ENCODE measurements around the gene DOCK1. TPM values are rescaled to one million over a fixed set of nuclear protein-coding genes. Genes with fewer than 3 reads are reported as not detected.

Gene DOCK1
- total RNA-seq, 3 donors from 2014 or later, result 0.11 to 0.15 (median 0.14) TPM

- H3K27me3 Mint-ChIP-seq (ENCODE audit: low read depth), result peaks cover 23% of the 10 kb centered on the region
- peaks cover 2% of the 10 kb centered on the region for H3K4me1 Mint-ChIP-seq (ENCODE audit: low read depth)
- no peaks in the 10 kb centered on the region for H3K9me3 Mint-ChIP-seq
- H3K4me3 Mint-ChIP-seq, result no peak overlapping the region
- no peaks in the 10 kb centered on the region for H3K36me3 Mint-ChIP-seq (ENCODE audit: insufficient read depth)
- no peak for DNase-seq
- no peak for ATAC-seq
These were observed 293.5 kb downstream of the DOCK1 start for GRCh38 chr10:127198721-127199120.

GRCh38 chr10:127200646-127201045 lies 295.4 kb downstream of the DOCK1 start:
- Mint-ChIP-seq H3K27me3 (ENCODE audit: low read depth) (peaks cover 15% of the 10 kb centered on the region), H3K9me3 (no peaks in the 10 kb centered on the region), H3K4me3 (no peak overlapping the region), H3K4me1 (ENCODE audit: low read depth) (peaks cover 2% of the 10 kb centered on the region), H3K36me3 (ENCODE audit: insufficient read depth) (no peaks in the 10 kb centered on the region)
- ATAC-seq (no peak), DNase-seq (no peak)

GRCh38 chr10:127203067-127203466 lies 297.8 kb downstream of the DOCK1 start:
- H3K9me3 Mint-ChIP-seq, result no peaks in the 10 kb centered on the region
- H3K4me3 Mint-ChIP-seq, result no peak overlapping the region
- H3K27me3 Mint-ChIP-seq (ENCODE audit: low read depth), result peaks cover 4% of the 10 kb centered on the region
- no peak for DNase-seq
- ATAC-seq, result no peak
- H3K36me3 Mint-ChIP-seq (ENCODE audit: insufficient read depth), result no peaks in the 10 kb centered on the region
- H3K4me1 Mint-ChIP-seq (ENCODE audit: low read depth), result no peaks in the 10 kb centered on the region

GRCh38 chr10:127207081-127207480 lies 301.9 kb downstream of the DOCK1 start:
- Mint-ChIP-seq H3K4me3 (no peak overlapping the region), H3K36me3 (ENCODE audit: insufficient read depth) (no peaks in the 10 kb centered on the region), H3K4me1 (ENCODE audit: low read depth) (no peaks in the 10 kb centered on the region), H3K27me3 (ENCODE audit: low read depth) (no peaks in the 10 kb centered on the region), H3K9me3 (no peaks in the 10 kb centered on the region)
- DNase-seq (no peak), ATAC-seq (no peak)

- H3K27me3 Mint-ChIP-seq (ENCODE audit: low read depth), result peaks cover 3% of the 10 kb centered on the region
- no peaks in the 10 kb centered on the region for H3K4me1 Mint-ChIP-seq (ENCODE audit: low read depth)
These were observed 305.8 kb downstream of the DOCK1 start for GRCh38 chr10:127210936-127211466.

GRCh38 chr10:127215866-127216265 lies 310.6 kb downstream of the DOCK1 start:
- DNase-seq (no peak), ATAC-seq (no peak)
- Mint-ChIP-seq H3K4me1 (ENCODE audit: low read depth) (no peaks in the 10 kb centered on the region), H3K4me3 (no peak overlapping the region), H3K9me3 (peaks cover 3% of the 10 kb centered on the region), H3K27me3 (ENCODE audit: low read depth) (peaks cover 3% of the 10 kb centered on the region), H3K36me3 (ENCODE audit: insufficient read depth) (no peaks in the 10 kb centered on the region)

More at GRCh38 chr10:127210936-127211466, 305.8 kb downstream of the DOCK1 start:
- Mint-ChIP-seq H3K9me3 (no peaks in the 10 kb centered on the region), H3K4me3 (no peak overlapping the region), H3K36me3 (ENCODE audit: insufficient read depth) (no peaks in the 10 kb centered on the region)
- ATAC-seq (no peak), DNase-seq (no peak)

GRCh38 chr10:127216274-127216673 lies 311.0 kb downstream of the DOCK1 start:
- no peaks in the 10 kb centered on the region for H3K36me3 Mint-ChIP-seq (ENCODE audit: insufficient read depth)
- H3K4me1 Mint-ChIP-seq (ENCODE audit: low read depth), result no peaks in the 10 kb centered on the region
- peaks cover 3% of the 10 kb centered on the region for H3K9me3 Mint-ChIP-seq
- DNase-seq, result no peak
- no peak overlapping the region for H3K4me3 Mint-ChIP-seq
- peaks cover 3% of the 10 kb centered on the region for H3K27me3 Mint-ChIP-seq (ENCODE audit: low read depth)
- ATAC-seq, result no peak

- no peaks in the 10 kb centered on the region for H3K36me3 Mint-ChIP-seq (ENCODE audit: insufficient read depth)
These were observed 311.6 kb downstream of the DOCK1 start for GRCh38 chr10:127216786-127217185.

GRCh38 chr10:127218658-127219057 lies 313.4 kb downstream of the DOCK1 start:
- Mint-ChIP-seq H3K4me1 (ENCODE audit: low read depth) (no peaks in the 10 kb centered on the region), H3K4me3 (no peak overlapping the region), H3K9me3 (peaks cover 3% of the 10 kb centered on the region), H3K36me3 (ENCODE audit: insufficient read depth) (no peaks in the 10 kb centered on the region), H3K27me3 (ENCODE audit: low read depth) (peaks cover 8% of the 10 kb centered on the region)
- DNase-seq (no peak), ATAC-seq (no peak)

More at GRCh38 chr10:127216786-127217185, 311.6 kb downstream of the DOCK1 start:
- DNase-seq, result no peak
- Mint-ChIP-seq H3K9me3 (peaks cover 3% of the 10 kb centered on the region), H3K4me1 (ENCODE audit: low read depth) (no peaks in the 10 kb centered on the region), H3K4me3 (no peak overlapping the region), H3K27me3 (ENCODE audit: low read depth) (peaks cover 3% of the 10 kb centered on the region)
- no peak for ATAC-seq

GRCh38 chr10:127221281-127221680 lies 316.1 kb downstream of the DOCK1 start:
- Mint-ChIP-seq H3K36me3 (ENCODE audit: insufficient read depth) (no peaks in the 10 kb centered on the region), H3K4me3 (no peak overlapping the region), H3K9me3 (peaks cover 3% of the 10 kb centered on the region), H3K27me3 (ENCODE audit: low read depth) (peaks cover 4% of the 10 kb centered on the region), H3K4me1 (ENCODE audit: low read depth) (no peaks in the 10 kb centered on the region)
- DNase-seq (no peak), ATAC-seq (no peak)

GRCh38 chr10:127227027-127227426 lies 321.8 kb downstream of the DOCK1 start:
- Mint-ChIP-seq H3K4me3 (no peak overlapping the region), H3K4me1 (ENCODE audit: low read depth) (no peaks in the 10 kb centered on the region), H3K36me3 (ENCODE audit: insufficient read depth) (no peaks in the 10 kb centered on the region), H3K27me3 (ENCODE audit: low read depth) (peaks cover 4% of the 10 kb centered on the region), H3K9me3 (no peaks in the 10 kb centered on the region)
- DNase-seq (no peak), ATAC-seq (no peak)

GRCh38 chr10:127227663-127228062 lies 322.4 kb downstream of the DOCK1 start:
- H3K9me3 Mint-ChIP-seq, result no peaks in the 10 kb centered on the region
- DNase-seq, result no peak
- no peak for ATAC-seq
- H3K4me3 Mint-ChIP-seq, result no peak overlapping the region
- H3K4me1 Mint-ChIP-seq (ENCODE audit: low read depth), result no peaks in the 10 kb centered on the region
- H3K27me3 Mint-ChIP-seq (ENCODE audit: low read depth), result peaks cover 2% of the 10 kb centered on the region
- no peaks in the 10 kb centered on the region for H3K36me3 Mint-ChIP-seq (ENCODE audit: insufficient read depth)

GRCh38 chr10:127228195-127228787 lies 323.1 kb downstream of the DOCK1 start:
- no peak for ATAC-seq
- no peaks in the 10 kb centered on the region for H3K36me3 Mint-ChIP-seq (ENCODE audit: insufficient read depth)
- no peak for DNase-seq
- no peak overlapping the region for H3K4me3 Mint-ChIP-seq
- H3K4me1 Mint-ChIP-seq (ENCODE audit: low read depth), result no peaks in the 10 kb centered on the region
- H3K9me3 Mint-ChIP-seq, result no peaks in the 10 kb centered on the region
- no peaks in the 10 kb centered on the region for H3K27me3 Mint-ChIP-seq (ENCODE audit: low read depth)

GRCh38 chr10:127234306-127234800 lies 329.1 kb downstream of the DOCK1 start:
- Mint-ChIP-seq H3K36me3 (ENCODE audit: insufficient read depth) (no peaks in the 10 kb centered on the region), H3K9me3 (no peaks in the 10 kb centered on the region), H3K4me1 (ENCODE audit: low read depth) (no peaks in the 10 kb centered on the region), H3K27me3 (ENCODE audit: low read depth) (no peaks in the 10 kb centered on the region), H3K4me3 (no peak overlapping the region)
- DNase-seq, result no peak
- no peak for ATAC-seq

GRCh38 chr10:127236266-127236665 lies 331.0 kb downstream of the DOCK1 start:
- Mint-ChIP-seq H3K4me3 (no peak overlapping the region), H3K27me3 (ENCODE audit: low read depth) (no peaks in the 10 kb centered on the region), H3K36me3 (ENCODE audit: insufficient read depth) (no peaks in the 10 kb centered on the region), H3K9me3 (no peaks in the 10 kb centered on the region), H3K4me1 (ENCODE audit: low read depth) (no peaks in the 10 kb centered on the region)
- no peak for DNase-seq
- no peak for ATAC-seq

Measured in activated T-cell treated with anti-CD3 and anti-CD28 coated beads, Interleukin-2, amount 50 U/mL, for 4 hours (primary cell).